HG03025 (cell line): ENCODE data around the gene KCP.

Source experiments
- ATAC-seq: cut with Tn5 transposase; IDR thresholded peaks from one replicate; pipeline ENCODE4 v1.9.1; 2021; ENCODE audit warnings: mild to moderate bottlenecking, moderate library complexity; ENCODE audit not compliant: unreplicated experiment, low FRiP score

The KCP gene

GRCh38 chr7:128860158-128861073, 50.1 kb downstream of the KCP start:
- no peak for ATAC-seq

DNA sequence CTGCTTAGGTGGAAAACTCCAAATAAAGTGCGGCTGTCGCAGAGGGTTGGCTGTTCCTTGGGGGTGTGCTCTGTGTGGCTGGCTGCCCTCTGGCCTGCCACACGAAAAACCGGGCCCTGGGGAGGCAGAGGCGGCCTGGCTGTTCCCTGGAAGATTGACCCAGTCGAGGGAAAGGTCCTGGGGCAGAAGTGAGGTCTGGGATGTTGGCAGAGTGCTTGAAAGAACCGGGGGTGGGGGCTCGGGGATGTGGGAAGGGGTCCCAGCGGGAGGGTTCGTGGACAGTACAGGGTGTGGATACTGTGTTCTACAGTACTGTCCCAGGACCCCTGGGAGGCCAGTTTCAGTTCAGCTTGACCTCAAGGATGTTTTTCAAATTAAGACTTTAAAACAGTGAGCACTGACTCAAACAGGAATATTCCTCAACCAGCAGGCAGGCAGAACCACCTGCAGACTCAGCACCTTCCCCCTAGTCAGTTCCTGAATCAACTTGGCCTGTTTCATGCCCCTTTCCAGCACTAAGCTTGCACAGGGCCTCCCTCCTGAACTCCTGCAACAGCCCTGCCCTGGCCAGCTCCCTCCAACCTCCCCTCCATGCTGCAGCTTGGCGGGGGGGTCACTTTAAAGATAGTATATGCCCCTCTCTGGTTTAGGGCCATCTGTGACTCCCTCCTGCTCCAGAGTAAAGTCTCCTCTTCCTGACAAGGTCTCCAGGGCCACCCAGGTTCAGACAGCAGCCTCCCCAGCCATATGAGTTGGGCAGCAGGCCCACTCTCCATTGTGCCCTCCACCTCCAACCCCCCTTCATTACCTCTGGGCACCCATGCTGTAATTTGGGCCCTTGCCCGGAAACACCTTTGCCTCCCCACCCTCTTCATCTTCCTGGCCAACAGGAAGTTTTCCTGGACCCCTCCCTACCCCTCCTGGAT, 51.0 kb downstream of the KCP start:
- ATAC-seq: no peak

- no peak for ATAC-seq
These were observed 51.9 kb downstream of the KCP start for GRCh38 chr7:128858380-128859231.

DNA sequence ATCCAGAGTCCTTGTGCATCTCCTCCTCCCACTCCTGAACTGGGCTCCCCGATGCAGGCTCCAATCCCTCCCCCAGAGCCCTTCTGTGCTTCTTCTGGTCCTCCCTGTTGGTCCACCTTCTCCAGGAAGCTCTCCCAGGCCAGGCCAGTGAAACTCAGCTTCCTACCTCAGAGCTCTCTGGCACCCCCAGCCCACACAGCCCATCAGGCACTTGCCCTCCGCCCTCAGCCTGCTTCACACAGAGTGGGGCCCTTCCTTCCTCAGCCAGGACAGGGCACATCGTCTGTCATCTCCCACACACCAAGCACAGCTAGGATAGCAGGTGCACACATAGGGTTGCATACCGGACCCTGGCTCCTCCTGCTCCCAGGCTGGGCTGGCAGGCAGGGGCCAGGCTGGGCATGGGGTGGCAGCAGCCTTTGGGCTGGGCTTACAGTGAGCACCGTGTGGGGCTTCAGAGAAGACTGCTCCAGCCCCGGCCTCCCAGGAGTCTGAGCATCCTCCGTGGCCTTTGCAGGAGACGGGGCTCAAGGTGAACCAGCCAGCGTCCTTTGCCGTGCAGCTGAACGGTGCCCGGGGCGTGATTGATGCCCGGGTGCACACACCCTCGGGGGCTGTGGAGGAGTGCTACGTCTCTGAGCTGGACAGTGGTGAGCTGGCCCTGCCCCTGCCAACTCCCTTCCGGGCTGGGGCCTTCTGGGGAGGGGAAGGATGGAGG, 54.3 kb downstream of the KCP start:
- no peak for ATAC-seq

- no peak for ATAC-seq
These were observed 55.0 kb downstream of the KCP start for GRCh38 chr7:128855559-128855958.

DNA sequence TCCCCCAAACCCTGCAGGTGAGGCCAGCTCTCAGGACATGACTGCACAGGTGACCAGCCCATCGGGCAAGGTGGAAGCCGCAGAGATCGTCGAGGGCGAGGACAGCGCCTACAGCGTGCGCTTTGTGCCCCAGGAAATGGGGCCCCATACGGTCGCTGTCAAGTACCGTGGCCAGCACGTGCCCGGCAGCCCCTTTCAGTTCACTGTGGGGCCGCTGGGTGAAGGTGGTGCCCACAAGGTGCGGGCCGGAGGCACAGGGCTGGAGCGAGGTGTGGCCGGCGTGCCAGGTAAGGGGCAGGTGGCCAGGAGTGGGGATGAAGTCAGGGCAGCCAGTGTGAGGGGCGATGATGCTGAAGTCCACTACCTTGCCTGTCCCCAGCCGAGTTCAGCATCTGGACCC, 56.1 kb downstream of the KCP start:
- no peak for ATAC-seq

GRCh38 chr7:128853799-128854198, 56.7 kb downstream of the KCP start:
- no peak for ATAC-seq

DNA sequence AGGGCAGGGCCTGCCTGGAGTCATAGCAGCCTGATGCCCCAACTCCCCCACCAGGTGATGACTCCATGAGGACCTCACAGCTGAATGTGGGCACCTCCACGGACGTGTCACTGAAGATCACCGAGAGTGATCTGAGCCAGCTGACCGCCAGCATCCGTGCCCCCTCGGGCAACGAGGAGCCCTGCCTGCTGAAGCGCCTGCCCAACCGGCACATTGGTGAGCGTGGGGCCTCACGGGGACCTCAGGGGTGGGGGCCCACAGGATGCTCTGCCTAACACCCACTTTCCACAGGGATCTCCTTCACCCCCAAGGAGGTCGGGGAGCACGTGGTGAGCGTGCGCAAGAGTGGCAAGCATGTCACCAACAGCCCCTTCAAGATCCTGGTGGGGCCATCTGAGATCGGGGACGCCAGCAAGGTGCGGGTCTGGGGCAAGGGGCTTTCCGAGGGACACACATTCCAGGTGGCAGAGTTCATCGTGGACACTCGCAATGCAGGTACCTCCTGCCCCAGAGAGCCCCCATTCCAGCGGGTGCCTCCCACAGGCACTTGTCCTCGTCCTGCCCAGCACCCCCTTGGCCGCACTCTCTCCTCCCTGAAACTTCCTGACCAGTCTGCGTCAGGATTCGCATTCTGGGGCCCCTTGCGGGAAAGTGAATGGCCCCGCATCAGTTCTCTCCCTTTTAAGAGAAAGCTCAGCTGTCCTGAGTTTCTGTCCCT, 57.8 kb downstream of the KCP start:
- no peak for ATAC-seq

GRCh38 chr7:128849804-128850490, 60.6 kb downstream of the KCP start:
- no peak for ATAC-seq

GRCh38 chr7:128849156-128849515, 61.4 kb downstream of the KCP start:
- ATAC-seq: no peak

GRCh38 chr7:128848289-128849155, 62.0 kb downstream of the KCP start:
- ATAC-seq: no peak

DNA sequence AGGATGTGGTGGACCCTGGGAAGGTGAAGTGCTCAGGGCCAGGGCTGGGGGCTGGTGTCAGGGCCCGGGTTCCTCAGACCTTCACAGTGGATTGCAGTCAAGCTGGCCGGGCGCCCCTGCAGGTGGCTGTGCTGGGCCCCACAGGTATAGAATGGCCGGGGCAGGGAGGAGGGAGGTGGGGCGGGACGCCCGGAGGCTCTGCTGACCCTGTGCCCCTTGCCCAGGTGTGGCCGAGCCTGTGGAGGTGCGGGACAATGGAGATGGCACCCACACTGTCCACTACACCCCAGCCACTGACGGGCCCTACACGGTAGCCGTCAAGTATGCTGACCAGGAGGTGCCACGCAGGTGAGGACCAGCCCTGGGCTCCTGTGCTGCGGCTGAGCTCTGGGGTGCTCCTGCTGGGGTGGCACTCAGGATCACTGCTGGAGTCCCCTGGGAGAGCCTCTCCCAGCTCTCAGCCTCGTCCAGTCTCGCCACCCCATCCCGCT, 62.7 kb downstream of the KCP start:
- ATAC-seq: no peak

DNA sequence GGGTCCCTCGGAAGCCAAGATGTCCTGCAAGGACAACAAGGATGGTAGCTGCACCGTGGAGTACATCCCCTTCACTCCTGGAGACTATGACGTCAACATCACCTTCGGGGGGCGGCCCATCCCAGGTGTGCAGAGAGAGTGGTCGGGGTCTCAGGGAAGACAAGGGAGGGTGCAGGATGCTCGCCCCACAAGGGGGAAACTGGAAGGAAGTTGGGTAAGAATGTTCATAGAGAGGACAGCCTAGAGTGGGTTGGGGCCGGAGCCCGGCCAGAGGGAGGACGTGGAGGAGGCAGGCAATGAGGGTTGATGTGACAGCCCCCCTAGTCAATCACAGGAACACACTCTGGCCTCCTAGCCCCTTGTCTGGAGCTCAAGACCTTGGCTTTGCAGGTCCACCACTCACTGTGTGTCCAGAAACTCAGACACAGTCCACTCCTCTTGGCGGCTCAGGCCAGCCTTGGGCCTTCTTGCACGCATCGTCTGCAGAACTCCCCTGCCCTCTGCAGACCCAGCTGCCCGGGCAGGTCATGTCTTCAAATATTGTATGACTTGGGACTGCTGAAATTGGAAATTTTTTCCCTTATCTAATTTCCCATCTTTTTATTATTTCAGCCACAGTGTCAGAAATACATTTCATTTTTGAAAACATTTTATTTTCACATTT, 63.6 kb downstream of the KCP start:
- ATAC-seq: no peak

DNA sequence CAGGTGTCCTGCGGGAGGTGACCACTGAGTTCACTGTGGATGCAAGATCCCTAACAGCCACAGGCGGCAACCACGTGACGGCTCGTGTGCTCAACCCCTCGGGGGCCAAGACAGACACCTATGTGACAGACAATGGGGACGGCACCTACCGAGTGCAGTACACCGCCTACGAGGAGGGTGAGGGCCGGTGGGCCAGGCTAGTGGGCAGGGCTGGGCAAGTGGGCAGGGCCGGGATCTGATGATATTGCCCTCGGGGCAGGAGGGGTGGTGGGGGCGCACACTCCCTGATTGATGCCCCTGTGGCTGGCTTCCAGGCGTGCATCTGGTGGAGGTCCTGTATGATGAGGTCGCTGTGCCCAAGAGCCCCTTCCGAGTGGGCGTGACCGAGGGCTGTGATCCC, 64.5 kb downstream of the KCP start:
- ATAC-seq: no peak

- no peak for ATAC-seq
These were observed 65.0 kb downstream of the KCP start for GRCh38 chr7:128845475-128845874.

- no peak for ATAC-seq
These were observed 65.7 kb downstream of the KCP start for GRCh38 chr7:128844777-128845311.
